ENCODE measurements around the gene TRIM22. TPM values are rescaled to one million over a fixed set of nuclear protein-coding genes. Genes with fewer than 3 reads are reported as not detected.

TRIM22 gene
- polyA plus RNA-seq, 1 donor from 2014 or later: 4.3 TPM

- no peak overlapping the region for H3K9ac ChIP-seq (ENCODE audit: low read length)
- H4K20me1 ChIP-seq (ENCODE audit: insufficient read depth): no peaks in the 10 kb centered on the region
- no peaks in the 10 kb centered on the region for H3K9me2 ChIP-seq (ENCODE audit: insufficient read depth, low read length)
- no peaks in the 10 kb centered on the region for H3K79me2 ChIP-seq (replicated peaks; ENCODE audit: insufficient read depth, low read length)
- H3K36me3 ChIP-seq (ENCODE audit: insufficient read depth, low read length): no peaks in the 10 kb centered on the region
- no peak overlapping the region for H3K4me3 ChIP-seq (ENCODE audit: low read length)
- no peak for TF ChIP-seq POLR2AphosphoS5 (IDR thresholded peaks at IDR 0.05)
- no peak for TF ChIP-seq REST (IDR thresholded peaks at IDR 0.05; ENCODE audit: borderline replicate concordance)
- no peak for TF ChIP-seq MXI1 (conservative IDR thresholded peaks at IDR 0.05; ENCODE audit: poor library complexity, severe bottlenecking)
- no peak for TF ChIP-seq EZH2 (IDR thresholded peaks at IDR 0.05; ENCODE audit: borderline replicate concordance, insufficient read depth, low read length, poor library complexity, severe bottlenecking)
- TF ChIP-seq EP300 (conservative IDR thresholded peaks at IDR 0.05; ENCODE audit: poor library complexity, severe bottlenecking): no peak
- no peak for TF ChIP-seq CTCF (IDR thresholded peaks at IDR 0.05; ENCODE audit: poor library complexity, severe bottlenecking)
- no peak for TF ChIP-seq RAD21 (conservative IDR thresholded peaks at IDR 0.05)
- TF ChIP-seq TAF1 (IDR thresholded peaks at IDR 0.05; ENCODE audit: low read depth): no peak
- TF ChIP-seq SMC3 (conservative IDR thresholded peaks at IDR 0.05; ENCODE audit: poor library complexity): no peak
- H2AFZ ChIP-seq (ENCODE audit: low read depth, low read length): no peak overlapping the region
- no peak overlapping the region for H3K4me2 ChIP-seq (ENCODE audit: low read length)
- no peak overlapping the region for H3K27ac ChIP-seq (ENCODE audit: low read length)
- H3K9me3 ChIP-seq (ENCODE audit: low read length): no peaks in the 10 kb centered on the region
- no peaks in the 10 kb centered on the region for H3K27me3 ChIP-seq (ENCODE audit: insufficient read depth, low read depth, low read length)
- no peaks in the 10 kb centered on the region for H3F3A ChIP-seq (ENCODE audit: insufficient read depth, low read length, poor library complexity, severe bottlenecking)
These were observed 33.0 kb downstream of the TRIM22 start for GRCh38 chr11:5722622-5723021.

- TF ChIP-seq CTCF (IDR thresholded peaks at IDR 0.05; ENCODE audit: poor library complexity, severe bottlenecking) (no peak), REST (IDR thresholded peaks at IDR 0.05; ENCODE audit: borderline replicate concordance) (no peak), TAF1 (IDR thresholded peaks at IDR 0.05; ENCODE audit: low read depth) (no peak), POLR2AphosphoS5 (IDR thresholded peaks at IDR 0.05) (no peak), EP300 (conservative IDR thresholded peaks at IDR 0.05; ENCODE audit: poor library complexity, severe bottlenecking) (no peak), SMC3 (conservative IDR thresholded peaks at IDR 0.05; ENCODE audit: poor library complexity) (no peak), EZH2 (IDR thresholded peaks at IDR 0.05; ENCODE audit: borderline replicate concordance, insufficient read depth, low read length, poor library complexity, severe bottlenecking) (no peak), MXI1 (conservative IDR thresholded peaks at IDR 0.05; ENCODE audit: poor library complexity, severe bottlenecking) (no peak), RAD21 (conservative IDR thresholded peaks at IDR 0.05) (no peak)
- H3K4me2 ChIP-seq (ENCODE audit: low read length): no peak overlapping the region
- no peak overlapping the region for H3K27ac ChIP-seq (ENCODE audit: low read length)
- H3F3A ChIP-seq (ENCODE audit: insufficient read depth, low read length, poor library complexity, severe bottlenecking): no peaks in the 10 kb centered on the region
- H3K79me2 ChIP-seq (replicated peaks; ENCODE audit: insufficient read depth, low read length): no peaks in the 10 kb centered on the region
- H3K9ac ChIP-seq (ENCODE audit: low read length): no peak overlapping the region
- no peaks in the 10 kb centered on the region for H3K36me3 ChIP-seq (ENCODE audit: insufficient read depth, low read length)
- H4K20me1 ChIP-seq (ENCODE audit: insufficient read depth): no peaks in the 10 kb centered on the region
- H2AFZ ChIP-seq (ENCODE audit: low read depth, low read length): no peak overlapping the region
- H3K9me2 ChIP-seq (ENCODE audit: insufficient read depth, low read length): no peaks in the 10 kb centered on the region
- H3K9me3 ChIP-seq (ENCODE audit: low read length): no peaks in the 10 kb centered on the region
- no peak overlapping the region for H3K4me3 ChIP-seq (ENCODE audit: low read length)
- H3K27me3 ChIP-seq (ENCODE audit: insufficient read depth, low read depth, low read length): no peaks in the 10 kb centered on the region
These were observed 36.8 kb downstream of the TRIM22 start for GRCh38 chr11:5726351-5726750.
